WTC11 (cell line): Measurements from ENCODE around the gene CPLX3. TPM values are rescaled to one million over a fixed set of nuclear protein-coding genes. Genes with fewer than 3 reads are reported as not detected.

Experiments
- ATAC-seq: fragments of 200-7000 bp; cut with Tn5 transposase; 2 replicates; pipeline ENCODE4 v1.10.0; 2021; ENCODE audit warnings: mild to moderate bottlenecking, moderate library complexity
- CTCF ChIA-PET: fragments of 300-600 bp; sonication (Branson Sonifier 250); formaldehyde crosslinking; loops from one replicate; lab custom pipeline; 2021; ENCODE audit warnings: antibody characterized with exemption; lab: Charles Lee
- POLR2A ChIA-PET: fragments of 350-600 bp; sonication (Branson Sonifier 250); formaldehyde crosslinking; loops from one replicate; lab custom pipeline; 2021; ENCODE audit warnings: antibody characterized with exemption; lab: Charles Lee
- DNase-seq: peaks from one replicate; pipeline ENCODE4 v3.0.0; 2021; ENCODE audit warnings: low spot score
- H3K27ac Mint-ChIP-seq: 2 replicates; pipeline ENCODE4 v1.8.0; 2021; ENCODE audit warnings: mixed read lengths
- H3K27me3 Mint-ChIP-seq: 2 replicates; pipeline ENCODE4 v1.8.0; 2021; ENCODE audit warnings: low read depth, mild to moderate bottlenecking, moderate library complexity, mixed read lengths
- H3K36me3 Mint-ChIP-seq: 2 replicates; pipeline ENCODE4 v1.8.0; 2021; ENCODE audit warnings: mixed read lengths
- H3K4me1 Mint-ChIP-seq: 2 replicates; pipeline ENCODE4 v1.8.0; 2022; ENCODE audit warnings: mixed read lengths
- H3K4me3 Mint-ChIP-seq: 2 replicates; pipeline ENCODE4 v1.8.0; 2021; ENCODE audit warnings: mild to moderate bottlenecking, moderate library complexity, mixed read lengths
- H3K9me3 Mint-ChIP-seq: 2 replicates; pipeline ENCODE4 v1.8.0; 2021; ENCODE audit warnings: mixed read lengths
- GRHL2 ChIP-seq: fragments of 250-450 bp; sonication (Bioruptor Pico); IDR thresholded peaks from 2 replicates; pipeline ENCODE4 v1.8.0; 2022; ENCODE audit warnings: mild to moderate bottlenecking, moderate library complexity; ENCODE audit not compliant: insufficient replicate concordance, severe bottlenecking
- SMAD4 ChIP-seq: sonication (generic); formaldehyde crosslinking; IDR thresholded peaks from 2 replicates; pipeline ENCODE4 v1.8.0; 2022; ENCODE audit warnings: mild to moderate bottlenecking, missing genetic modification reagents
- TP53 ChIP-seq: sonication (generic); formaldehyde crosslinking; IDR thresholded peaks from 2 replicates; pipeline ENCODE4 v1.8.1; 2023; ENCODE audit warnings: mild to moderate bottlenecking, missing genetic modification reagents
- ZNF232 ChIP-seq: sonication (generic); formaldehyde crosslinking; IDR thresholded peaks from 2 replicates; pipeline ENCODE4 v1.8.0; 2022; ENCODE audit warnings: mild to moderate bottlenecking, missing genetic modification reagents
- total RNA-seq: library from RNA; stranded (reverse); gene quantifications from 3 replicates; pipeline ENCODE4 v1.2.3, GENCODE V29; 2021
- TF ChIP-seq, protein P1 (sequence below): sonication (generic); formaldehyde crosslinking; IDR thresholded peaks from 2 replicates; pipeline ENCODE4 v1.8.1; 2022; ENCODE audit warnings: low read depth, missing genetic modification reagents, borderline replicate concordance
- TF ChIP-seq, protein P2 (sequence below): fragments of 250-450 bp; sonication (Bioruptor Pico); IDR thresholded peaks from 2 replicates; pipeline ENCODE4 v1.9.0; 2021; ENCODE audit warnings: moderate library complexity, mild to moderate bottlenecking, inconsistent platforms, borderline replicate concordance
- TF ChIP-seq, protein P3 (sequence below): sonication (generic); formaldehyde crosslinking; IDR thresholded peaks from 2 replicates; pipeline ENCODE4 v1.8.1; 2022; ENCODE audit warnings: mild to moderate bottlenecking, moderate library complexity, missing genetic modification reagents
- TF ChIP-seq, protein P4 (sequence below): fragments of 250-450 bp; sonication (Bioruptor Pico); IDR thresholded peaks from 2 replicates; pipeline ENCODE4 v1.9.0; 2021; ENCODE audit warnings: mild to moderate bottlenecking, borderline replicate concordance
- TF ChIP-seq, protein P5 (sequence below): sonication (generic); formaldehyde crosslinking; IDR thresholded peaks from 2 replicates; pipeline ENCODE4 v1.8.0; 2023; ENCODE audit warnings: missing genetic modification reagents
- TF ChIP-seq, protein P6 (sequence below): fragments of 250-450 bp; sonication (Bioruptor Pico); IDR thresholded peaks from 2 replicates; pipeline ENCODE4 v1.9.0; 2021; ENCODE audit warnings: mild to moderate bottlenecking
- TF ChIP-seq, protein P7 (sequence below): sonication (generic); formaldehyde crosslinking; IDR thresholded peaks from 2 replicates; pipeline ENCODE4 v1.8.1; 2022; ENCODE audit warnings: missing genetic modification reagents, borderline replicate concordance

CPLX3 gene
- total RNA-seq, 1 experiment from 2014 or later, result 0.09 TPM

DNA sequence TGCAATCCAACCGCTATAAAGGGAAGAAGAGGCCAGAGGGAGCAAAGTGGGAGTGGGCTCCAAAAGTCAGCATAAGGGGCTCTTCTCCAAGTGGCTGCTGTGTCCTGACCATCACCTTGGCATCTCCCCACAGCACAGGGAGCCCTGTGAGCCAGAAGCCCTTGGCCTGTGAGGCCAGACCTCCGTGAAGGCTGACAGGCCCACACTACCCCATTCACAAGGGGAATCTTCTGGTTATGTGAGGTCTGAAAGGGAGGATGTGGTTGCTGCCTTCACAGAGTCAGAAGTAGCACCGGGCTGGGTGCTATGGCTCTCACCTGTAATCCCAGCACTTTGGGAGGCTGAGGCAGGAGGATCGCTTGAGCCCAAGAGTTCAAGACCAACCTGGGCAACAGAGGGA is 19.2 kb downstream of the CPLX3 start:
- TF ChIP-seq, protein P1, sequence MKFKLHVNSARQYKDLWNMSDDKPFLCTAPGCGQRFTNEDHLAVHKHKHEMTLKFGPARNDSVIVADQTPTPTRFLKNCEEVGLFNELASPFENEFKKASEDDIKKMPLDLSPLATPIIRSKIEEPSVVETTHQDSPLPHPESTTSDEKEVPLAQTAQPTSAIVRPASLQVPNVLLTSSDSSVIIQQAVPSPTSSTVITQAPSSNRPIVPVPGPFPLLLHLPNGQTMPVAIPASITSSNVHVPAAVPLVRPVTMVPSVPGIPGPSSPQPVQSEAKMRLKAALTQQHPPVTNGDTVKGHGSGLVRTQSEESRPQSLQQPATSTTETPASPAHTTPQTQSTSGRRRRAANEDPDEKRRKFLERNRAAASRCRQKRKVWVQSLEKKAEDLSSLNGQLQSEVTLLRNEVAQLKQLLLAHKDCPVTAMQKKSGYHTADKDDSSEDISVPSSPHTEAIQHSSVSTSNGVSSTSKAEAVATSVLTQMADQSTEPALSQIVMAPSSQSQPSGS (CRISPR knock-in tag), result no peak
- TF ChIP-seq, protein P2, sequence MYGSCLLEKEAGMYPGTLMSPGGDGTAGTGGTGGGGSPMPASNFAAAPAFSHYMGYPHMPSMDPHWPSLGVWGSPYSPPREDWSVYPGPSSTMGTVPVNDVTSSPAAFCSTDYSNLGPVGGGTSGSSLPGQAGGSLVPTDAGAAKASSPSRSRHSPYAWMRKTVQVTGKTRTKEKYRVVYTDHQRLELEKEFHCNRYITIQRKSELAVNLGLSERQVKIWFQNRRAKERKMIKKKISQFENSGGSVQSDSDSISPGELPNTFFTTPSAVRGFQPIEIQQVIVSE (CRISPR knock-in tag), result no peak
- TF ChIP-seq SMAD4 (CRISPR knock-in tag) (no peak), ZNF232 (CRISPR knock-in tag) (no peak), GRHL2 (CRISPR knock-in tag) (no peak), TP53 (CRISPR knock-in tag) (no peak)
- TF ChIP-seq, protein P3, sequence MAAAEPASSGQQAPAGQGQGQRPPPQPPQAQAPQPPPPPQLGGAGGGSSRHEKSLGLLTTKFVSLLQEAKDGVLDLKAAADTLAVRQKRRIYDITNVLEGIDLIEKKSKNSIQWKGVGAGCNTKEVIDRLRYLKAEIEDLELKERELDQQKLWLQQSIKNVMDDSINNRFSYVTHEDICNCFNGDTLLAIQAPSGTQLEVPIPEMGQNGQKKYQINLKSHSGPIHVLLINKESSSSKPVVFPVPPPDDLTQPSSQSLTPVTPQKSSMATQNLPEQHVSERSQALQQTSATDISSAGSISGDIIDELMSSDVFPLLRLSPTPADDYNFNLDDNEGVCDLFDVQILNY, result no peak
- TF ChIP-seq, protein P4, sequence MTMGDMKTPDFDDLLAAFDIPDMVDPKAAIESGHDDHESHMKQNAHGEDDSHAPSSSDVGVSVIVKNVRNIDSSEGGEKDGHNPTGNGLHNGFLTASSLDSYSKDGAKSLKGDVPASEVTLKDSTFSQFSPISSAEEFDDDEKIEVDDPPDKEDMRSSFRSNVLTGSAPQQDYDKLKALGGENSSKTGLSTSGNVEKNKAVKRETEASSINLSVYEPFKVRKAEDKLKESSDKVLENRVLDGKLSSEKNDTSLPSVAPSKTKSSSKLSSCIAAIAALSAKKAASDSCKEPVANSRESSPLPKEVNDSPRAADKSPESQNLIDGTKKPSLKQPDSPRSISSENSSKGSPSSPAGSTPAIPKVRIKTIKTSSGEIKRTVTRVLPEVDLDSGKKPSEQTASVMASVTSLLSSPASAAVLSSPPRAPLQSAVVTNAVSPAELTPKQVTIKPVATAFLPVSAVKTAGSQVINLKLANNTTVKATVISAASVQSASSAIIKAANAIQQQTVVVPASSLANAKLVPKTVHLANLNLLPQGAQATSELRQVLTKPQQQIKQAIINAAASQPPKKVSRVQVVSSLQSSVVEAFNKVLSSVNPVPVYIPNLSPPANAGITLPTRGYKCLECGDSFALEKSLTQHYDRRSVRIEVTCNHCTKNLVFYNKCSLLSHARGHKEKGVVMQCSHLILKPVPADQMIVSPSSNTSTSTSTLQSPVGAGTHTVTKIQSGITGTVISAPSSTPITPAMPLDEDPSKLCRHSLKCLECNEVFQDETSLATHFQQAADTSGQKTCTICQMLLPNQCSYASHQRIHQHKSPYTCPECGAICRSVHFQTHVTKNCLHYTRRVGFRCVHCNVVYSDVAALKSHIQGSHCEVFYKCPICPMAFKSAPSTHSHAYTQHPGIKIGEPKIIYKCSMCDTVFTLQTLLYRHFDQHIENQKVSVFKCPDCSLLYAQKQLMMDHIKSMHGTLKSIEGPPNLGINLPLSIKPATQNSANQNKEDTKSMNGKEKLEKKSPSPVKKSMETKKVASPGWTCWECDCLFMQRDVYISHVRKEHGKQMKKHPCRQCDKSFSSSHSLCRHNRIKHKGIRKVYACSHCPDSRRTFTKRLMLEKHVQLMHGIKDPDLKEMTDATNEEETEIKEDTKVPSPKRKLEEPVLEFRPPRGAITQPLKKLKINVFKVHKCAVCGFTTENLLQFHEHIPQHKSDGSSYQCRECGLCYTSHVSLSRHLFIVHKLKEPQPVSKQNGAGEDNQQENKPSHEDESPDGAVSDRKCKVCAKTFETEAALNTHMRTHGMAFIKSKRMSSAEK (CRISPR knock-in tag), result no peak
- TF ChIP-seq, protein P5, sequence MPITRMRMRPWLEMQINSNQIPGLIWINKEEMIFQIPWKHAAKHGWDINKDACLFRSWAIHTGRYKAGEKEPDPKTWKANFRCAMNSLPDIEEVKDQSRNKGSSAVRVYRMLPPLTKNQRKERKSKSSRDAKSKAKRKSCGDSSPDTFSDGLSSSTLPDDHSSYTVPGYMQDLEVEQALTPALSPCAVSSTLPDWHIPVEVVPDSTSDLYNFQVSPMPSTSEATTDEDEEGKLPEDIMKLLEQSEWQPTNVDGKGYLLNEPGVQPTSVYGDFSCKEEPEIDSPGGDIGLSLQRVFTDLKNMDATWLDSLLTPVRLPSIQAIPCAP (CRISPR knock-in tag), result no peak
- TF ChIP-seq, protein P6, sequence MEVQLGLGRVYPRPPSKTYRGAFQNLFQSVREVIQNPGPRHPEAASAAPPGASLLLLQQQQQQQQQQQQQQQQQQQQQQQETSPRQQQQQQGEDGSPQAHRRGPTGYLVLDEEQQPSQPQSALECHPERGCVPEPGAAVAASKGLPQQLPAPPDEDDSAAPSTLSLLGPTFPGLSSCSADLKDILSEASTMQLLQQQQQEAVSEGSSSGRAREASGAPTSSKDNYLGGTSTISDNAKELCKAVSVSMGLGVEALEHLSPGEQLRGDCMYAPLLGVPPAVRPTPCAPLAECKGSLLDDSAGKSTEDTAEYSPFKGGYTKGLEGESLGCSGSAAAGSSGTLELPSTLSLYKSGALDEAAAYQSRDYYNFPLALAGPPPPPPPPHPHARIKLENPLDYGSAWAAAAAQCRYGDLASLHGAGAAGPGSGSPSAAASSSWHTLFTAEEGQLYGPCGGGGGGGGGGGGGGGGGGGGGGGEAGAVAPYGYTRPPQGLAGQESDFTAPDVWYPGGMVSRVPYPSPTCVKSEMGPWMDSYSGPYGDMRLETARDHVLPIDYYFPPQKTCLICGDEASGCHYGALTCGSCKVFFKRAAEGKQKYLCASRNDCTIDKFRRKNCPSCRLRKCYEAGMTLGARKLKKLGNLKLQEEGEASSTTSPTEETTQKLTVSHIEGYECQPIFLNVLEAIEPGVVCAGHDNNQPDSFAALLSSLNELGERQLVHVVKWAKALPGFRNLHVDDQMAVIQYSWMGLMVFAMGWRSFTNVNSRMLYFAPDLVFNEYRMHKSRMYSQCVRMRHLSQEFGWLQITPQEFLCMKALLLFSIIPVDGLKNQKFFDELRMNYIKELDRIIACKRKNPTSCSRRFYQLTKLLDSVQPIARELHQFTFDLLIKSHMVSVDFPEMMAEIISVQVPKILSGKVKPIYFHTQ (CRISPR knock-in tag), result no peak
- TF ChIP-seq, protein P7, sequence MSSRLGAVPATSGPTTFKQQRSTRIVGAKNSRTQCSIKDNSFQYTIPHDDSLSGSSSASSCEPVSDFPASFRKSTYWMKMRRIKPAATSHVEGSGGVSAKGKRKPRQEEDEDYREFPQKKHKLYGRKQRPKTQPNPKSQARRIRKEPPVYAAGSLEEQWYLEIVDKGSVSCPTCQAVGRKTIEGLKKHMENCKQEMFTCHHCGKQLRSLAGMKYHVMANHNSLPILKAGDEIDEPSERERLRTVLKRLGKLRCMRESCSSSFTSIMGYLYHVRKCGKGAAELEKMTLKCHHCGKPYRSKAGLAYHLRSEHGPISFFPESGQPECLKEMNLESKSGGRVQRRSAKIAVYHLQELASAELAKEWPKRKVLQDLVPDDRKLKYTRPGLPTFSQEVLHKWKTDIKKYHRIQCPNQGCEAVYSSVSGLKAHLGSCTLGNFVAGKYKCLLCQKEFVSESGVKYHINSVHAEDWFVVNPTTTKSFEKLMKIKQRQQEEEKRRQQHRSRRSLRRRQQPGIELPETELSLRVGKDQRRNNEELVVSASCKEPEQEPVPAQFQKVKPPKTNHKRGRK (CRISPR knock-in tag), result no peak

More for the DNA sequence above, 19.2 kb downstream of the CPLX3 start:
- ATAC-seq (no peak), DNase-seq (no peak)
- POLR2A ChIA-PET, result no interaction called here
- no peaks in the 10 kb centered on the region for H3K9me3 Mint-ChIP-seq
- CTCF ChIA-PET, result interaction anchor here (0.9 to 4.3 kb wide), 4 partner anchors 10 to 75 kb away, joined by 3 to 33 read pairs (median 7); no protein-coding TSS in a partner anchor
- H3K27me3 Mint-ChIP-seq, result no peaks in the 10 kb centered on the region
- H3K4me1 Mint-ChIP-seq, result peaks cover 18% of the 10 kb centered on the region
- peaks cover 3% of the 10 kb centered on the region for H3K36me3 Mint-ChIP-seq
- H3K4me3 Mint-ChIP-seq, result no peak overlapping the region
- H3K27ac Mint-ChIP-seq, result no peak overlapping the region
